ENCODE results near the gene METRN. TPM values are rescaled to one million over a fixed set of nuclear protein-coding genes. Genes with fewer than 3 reads are reported as not detected.
"Not testable (repeated sequence)": the region's sequence is repeated elsewhere in the genome, so short reads cannot be mapped to it uniquely, and the experiment has no call there.

The METRN gene
- total RNA-seq, 2 donors from 2014 or later = 4.5 to 8.4 TPM

- Mint-ChIP-seq H3K27me3 (peaks cover 12% of the 10 kb centered on the region), H3K4me3 (no peak overlapping the region), H3K4me1 (no peaks in the 10 kb centered on the region), H3K9me3 (no peaks in the 10 kb centered on the region), H3K36me3 (ENCODE audit: low read depth) (no peaks in the 10 kb centered on the region), H3K27ac (no peak overlapping the region)
- ATAC-seq (replicated peaks) = no peak
These were observed 6.9 kb upstream of the METRN start for GRCh38 chr16:708019-708418.

- Mint-ChIP-seq H3K4me1 (no peaks in the 10 kb centered on the region), H3K36me3 (ENCODE audit: low read depth) (no peaks in the 10 kb centered on the region), H3K4me3 (no peak overlapping the region), H3K27me3 (peaks cover 12% of the 10 kb centered on the region), H3K27ac (no peak overlapping the region), H3K9me3 (no peaks in the 10 kb centered on the region)
- no peak for ATAC-seq (replicated peaks)
These were observed 6.0 kb upstream of the METRN start for GRCh38 chr16:708959-709358.

GRCh38 chr16:709566-710499, 5.1 kb upstream of the METRN start:
- Mint-ChIP-seq H3K27me3 (peaks cover 12% of the 10 kb centered on the region), H3K27ac (no peak overlapping the region), H3K4me3 (no peak overlapping the region), H3K36me3 (ENCODE audit: low read depth) (no peaks in the 10 kb centered on the region), H3K4me1 (no peaks in the 10 kb centered on the region), H3K9me3 (no peaks in the 10 kb centered on the region)
- no peak for ATAC-seq (replicated peaks)

- Mint-ChIP-seq H3K9me3 (no peaks in the 10 kb centered on the region), H3K4me1 (no peaks in the 10 kb centered on the region), H3K4me3 (no peak overlapping the region), H3K36me3 (ENCODE audit: low read depth) (no peaks in the 10 kb centered on the region), H3K27me3 (peaks cover 12% of the 10 kb centered on the region), H3K27ac (no peak overlapping the region)
- no peak for ATAC-seq (replicated peaks)
These were observed 4.3 kb upstream of the METRN start for GRCh38 chr16:710500-711075.

GRCh38 chr16:711084-711483, 3.8 kb upstream of the METRN start:
- no peaks in the 10 kb centered on the region for H3K9me3 Mint-ChIP-seq
- H3K4me1 Mint-ChIP-seq = no peaks in the 10 kb centered on the region
- no peak for ATAC-seq (replicated peaks)
- peaks cover 12% of the 10 kb centered on the region for H3K27me3 Mint-ChIP-seq
- H3K27ac Mint-ChIP-seq = no peak overlapping the region
- no peaks in the 10 kb centered on the region for H3K36me3 Mint-ChIP-seq (ENCODE audit: low read depth)
- H3K4me3 Mint-ChIP-seq = no peak overlapping the region

- H3K27me3 Mint-ChIP-seq = peaks cover 8% of the 10 kb centered on the region
- no peaks in the 10 kb centered on the region for H3K9me3 Mint-ChIP-seq
- no peak overlapping the region for H3K4me3 Mint-ChIP-seq
- H3K27ac Mint-ChIP-seq = no peak overlapping the region
- no peaks in the 10 kb centered on the region for H3K36me3 Mint-ChIP-seq (ENCODE audit: low read depth)
- peak; percentile 70 for ATAC-seq (replicated peaks)
- no peaks in the 10 kb centered on the region for H3K4me1 Mint-ChIP-seq
These were observed 3.2 kb upstream of the METRN start for GRCh38 chr16:711548-712320.

- not testable (repeated sequence) for H3K27ac Mint-ChIP-seq; H3K36me3 Mint-ChIP-seq (ENCODE audit: low read depth); H3K4me3 Mint-ChIP-seq; ATAC-seq (replicated peaks); H3K9me3 Mint-ChIP-seq; H3K4me1 Mint-ChIP-seq; H3K27me3 Mint-ChIP-seq
These were observed 2.1 kb upstream of the METRN start for GRCh38 chr16:712740-713250.

GRCh38 chr16:714079-714478, 839 bp upstream of the METRN start:
- H3K4me3 Mint-ChIP-seq = no peak overlapping the region
- no peak overlapping the region for H3K27ac Mint-ChIP-seq
- no peaks in the 10 kb centered on the region for H3K9me3 Mint-ChIP-seq
- no peaks in the 10 kb centered on the region for H3K36me3 Mint-ChIP-seq (ENCODE audit: low read depth)
- no peaks in the 10 kb centered on the region for H3K4me1 Mint-ChIP-seq
- H3K27me3 Mint-ChIP-seq = no peaks in the 10 kb centered on the region
- no peak for ATAC-seq (replicated peaks)

GRCh38 chr16:715477-716199, 720 bp downstream of the METRN start:
- Mint-ChIP-seq H3K27ac (no peak overlapping the region), H3K9me3 (no peaks in the 10 kb centered on the region), H3K27me3 (no peaks in the 10 kb centered on the region), H3K4me1 (no peaks in the 10 kb centered on the region), H3K36me3 (ENCODE audit: low read depth) (no peaks in the 10 kb centered on the region), H3K4me3 (peak overlapping the region; percentile 44)
- ATAC-seq (replicated peaks) = peak; percentile 6

GRCh38 chr16:716200-716568, 1.3 kb downstream of the METRN start:
- peak overlapping the region; percentile 44 for H3K4me3 Mint-ChIP-seq
- H3K27ac Mint-ChIP-seq = no peak overlapping the region
- no peaks in the 10 kb centered on the region for H3K4me1 Mint-ChIP-seq
- H3K9me3 Mint-ChIP-seq = no peaks in the 10 kb centered on the region
- ATAC-seq (replicated peaks) = no peak
- no peaks in the 10 kb centered on the region for H3K27me3 Mint-ChIP-seq
- no peaks in the 10 kb centered on the region for H3K36me3 Mint-ChIP-seq (ENCODE audit: low read depth)

- ATAC-seq (replicated peaks) = no peak
- no peaks in the 10 kb centered on the region for H3K27me3 Mint-ChIP-seq
- H3K27ac Mint-ChIP-seq = no peak overlapping the region
- H3K4me1 Mint-ChIP-seq = no peaks in the 10 kb centered on the region
- peak overlapping the region; percentile 44 for H3K4me3 Mint-ChIP-seq
- no peaks in the 10 kb centered on the region for H3K36me3 Mint-ChIP-seq (ENCODE audit: low read depth)
- no peaks in the 10 kb centered on the region for H3K9me3 Mint-ChIP-seq
These were observed 1.9 kb downstream of the METRN start for GRCh38 chr16:716768-717325.

GRCh38 chr16:717450-718245, 2.7 kb downstream of the METRN start:
- H3K4me1 Mint-ChIP-seq = no peaks in the 10 kb centered on the region
- no peak overlapping the region for H3K4me3 Mint-ChIP-seq
- H3K36me3 Mint-ChIP-seq (ENCODE audit: low read depth) = no peaks in the 10 kb centered on the region
- H3K9me3 Mint-ChIP-seq = no peaks in the 10 kb centered on the region
- no peak overlapping the region for H3K27ac Mint-ChIP-seq
- ATAC-seq (replicated peaks) = no peak
- no peaks in the 10 kb centered on the region for H3K27me3 Mint-ChIP-seq

- Mint-ChIP-seq H3K4me3 (no peak overlapping the region), H3K36me3 (ENCODE audit: low read depth) (no peaks in the 10 kb centered on the region), H3K27ac (no peak overlapping the region), H3K9me3 (no peaks in the 10 kb centered on the region), H3K4me1 (no peaks in the 10 kb centered on the region), H3K27me3 (no peaks in the 10 kb centered on the region)
- no peak for ATAC-seq (replicated peaks)
These were observed 3.5 kb downstream of the METRN start for GRCh38 chr16:718389-718788.

Data from activated T-helper 17 cell treated with anti-CD3 and anti-CD28 coated beads, Interleukin-2, amount 50 U/mL, for 72 hours (primary cell).